GM19328 (cell line): ENCODE measurements around the gene CAMKK2.
"Not testable (repeated sequence)": the region's sequence is repeated elsewhere in the genome, so short reads cannot be mapped to it uniquely, and the experiment has no call there.

Experiments
- ATAC-seq: cut with Tn5 transposase; IDR thresholded peaks from one replicate; pipeline ENCODE4 v1.9.1; 2021; ENCODE audit warnings: mild to moderate bottlenecking, moderate library complexity; ENCODE audit not compliant: unreplicated experiment

The CAMKK2 gene

DNA sequence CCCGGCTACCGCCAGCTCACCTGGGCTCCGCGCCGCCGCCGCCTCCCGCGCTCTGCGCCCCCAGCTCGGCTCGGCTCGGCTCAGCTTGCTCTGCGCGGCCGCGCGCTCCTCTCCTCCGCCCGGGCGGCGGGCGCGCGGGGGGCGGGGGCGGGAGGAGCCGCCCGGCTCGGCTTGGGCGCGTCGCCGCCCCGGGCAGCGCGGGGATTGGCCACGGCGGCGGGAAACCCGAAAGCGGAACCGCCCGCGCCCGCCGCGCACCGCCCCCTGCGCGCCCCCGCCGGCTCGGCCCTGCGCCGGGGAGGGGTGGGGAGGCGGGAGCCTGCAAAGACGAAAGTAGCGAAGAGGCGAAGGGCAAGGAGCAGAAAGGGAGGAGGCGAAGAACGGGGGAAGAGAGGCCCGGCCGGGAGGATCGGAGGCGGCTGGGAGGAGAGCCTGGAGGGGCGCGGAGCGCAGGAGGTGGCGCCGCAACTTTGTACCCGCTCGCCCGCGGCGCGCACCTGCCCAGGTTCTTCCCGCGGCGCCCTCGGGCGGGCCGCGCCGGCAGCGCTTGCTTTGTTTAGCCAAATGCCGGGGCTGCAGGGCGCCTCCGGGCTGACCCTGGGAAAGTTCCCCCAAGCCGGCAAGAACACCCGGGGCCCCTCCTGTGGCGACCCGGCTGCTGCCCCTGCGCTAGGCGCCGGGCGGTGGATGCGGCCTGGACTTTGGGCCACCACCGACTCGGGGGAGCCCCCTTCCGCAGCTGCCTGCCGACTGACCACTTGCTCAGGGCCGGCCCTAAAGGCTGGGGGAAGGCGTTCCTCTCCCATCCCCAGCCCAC, at the start of gene CAMKK2:
Gene CAMKK2 (minus strand): TSS at position 92 of the 817 bp plus-strand sequence. CDS start 22,183 bp downstream, outside the sequence.
- peak; percentile 80 for ATAC-seq

DNA sequence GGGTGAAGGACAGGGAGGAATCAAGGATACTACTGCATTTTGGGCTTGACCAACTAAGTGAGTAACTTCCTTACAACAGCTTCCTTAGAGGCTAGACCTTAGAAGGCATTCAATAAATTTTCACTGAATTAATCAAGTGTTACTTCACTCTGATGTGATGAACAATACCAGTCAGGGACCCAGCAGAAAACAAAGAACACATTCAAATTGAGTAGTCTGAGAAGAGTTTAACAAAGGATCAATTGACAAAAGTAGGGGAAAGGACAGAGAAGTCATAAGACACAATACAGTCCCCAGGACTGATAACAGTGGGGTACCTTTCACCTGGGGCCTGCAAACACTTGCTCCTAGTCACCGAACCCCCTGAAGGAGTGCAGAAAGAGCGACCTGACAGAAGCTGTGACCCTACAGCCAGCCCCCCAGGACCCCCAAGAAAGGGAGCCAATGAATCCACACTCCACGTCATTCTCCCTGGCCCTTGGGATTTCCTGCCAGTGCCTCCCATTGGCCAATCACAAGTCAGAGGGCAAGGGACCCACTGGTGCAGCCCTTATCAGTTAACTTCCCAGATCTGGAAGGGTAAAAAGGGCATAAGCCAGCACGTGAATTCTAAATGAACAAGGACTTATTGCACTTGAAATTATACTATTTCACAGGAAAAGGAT, 48.8 kb upstream of the CAMKK2 start:
- ATAC-seq: no peak

- ATAC-seq: no peak
These were observed 48.0 kb upstream of the CAMKK2 start for GRCh38 chr12:121344506-121344905.

DNA sequence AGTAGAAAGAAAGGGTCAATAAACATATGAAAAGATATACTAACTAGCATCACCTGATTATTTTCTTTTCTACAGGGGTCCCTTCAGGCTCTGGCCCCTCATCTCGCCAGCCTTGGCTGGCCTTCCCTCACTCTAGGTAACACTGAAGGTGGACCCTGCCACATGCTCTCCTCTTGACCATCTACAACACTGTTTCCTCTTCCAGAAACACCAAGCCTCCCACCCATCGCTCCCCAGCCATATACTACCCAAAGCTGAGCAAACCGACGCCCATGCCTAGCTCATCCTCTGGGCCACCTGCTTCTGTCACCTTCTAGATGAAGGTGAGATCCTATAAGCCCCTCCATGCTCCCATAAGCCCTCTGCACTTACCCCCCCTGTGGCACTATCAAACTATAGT, 40.9 kb upstream of the CAMKK2 start:
- ATAC-seq: no peak

- ATAC-seq: no peak
These were observed 38.2 kb upstream of the CAMKK2 start for GRCh38 chr12:121334513-121335343.

DNA sequence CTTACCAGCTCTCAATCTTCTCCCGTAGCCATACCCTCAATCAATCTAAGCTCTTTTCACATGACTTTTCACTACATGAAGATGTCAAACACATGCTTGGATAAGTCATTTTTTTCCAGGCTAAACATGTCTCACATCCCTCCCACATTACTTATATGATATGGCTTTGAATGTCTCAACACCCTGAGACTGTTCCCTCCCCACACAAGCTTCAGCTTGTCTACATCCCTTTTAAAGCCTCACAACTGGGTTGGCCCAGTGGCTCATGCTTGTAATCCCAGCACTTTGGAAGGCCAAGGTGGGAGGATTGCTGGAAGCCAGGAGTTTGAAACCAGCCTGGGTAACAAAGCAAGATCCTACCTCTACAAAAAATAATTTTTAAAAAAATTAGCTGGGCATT, 37.2 kb upstream of the CAMKK2 start:
- ATAC-seq: no peak

GRCh38 chr12:121331248-121331647, 34.7 kb upstream of the CAMKK2 start:
- ATAC-seq: no peak

GRCh38 chr12:121330692-121331091, 34.2 kb upstream of the CAMKK2 start:
- ATAC-seq: no peak

DNA sequence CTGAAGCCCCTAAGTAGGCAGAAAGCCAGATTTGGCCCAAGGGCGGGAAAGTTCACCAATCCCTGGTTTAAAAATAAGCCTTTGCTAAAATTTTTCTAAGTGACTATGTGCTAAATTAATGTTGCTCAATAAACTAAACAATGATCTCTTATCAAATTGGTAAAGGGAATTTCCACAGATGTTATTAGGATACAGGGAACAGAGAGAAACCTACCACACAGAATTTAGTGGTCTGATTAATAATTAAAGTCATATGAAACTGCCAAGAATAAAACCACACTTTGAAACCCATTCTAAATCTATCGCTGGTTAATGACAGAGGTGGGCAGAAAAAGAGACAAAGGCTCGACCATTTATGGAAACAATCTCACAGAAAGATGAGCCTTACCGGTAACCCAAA, 33.7 kb upstream of the CAMKK2 start:
- ATAC-seq: no peak

DNA sequence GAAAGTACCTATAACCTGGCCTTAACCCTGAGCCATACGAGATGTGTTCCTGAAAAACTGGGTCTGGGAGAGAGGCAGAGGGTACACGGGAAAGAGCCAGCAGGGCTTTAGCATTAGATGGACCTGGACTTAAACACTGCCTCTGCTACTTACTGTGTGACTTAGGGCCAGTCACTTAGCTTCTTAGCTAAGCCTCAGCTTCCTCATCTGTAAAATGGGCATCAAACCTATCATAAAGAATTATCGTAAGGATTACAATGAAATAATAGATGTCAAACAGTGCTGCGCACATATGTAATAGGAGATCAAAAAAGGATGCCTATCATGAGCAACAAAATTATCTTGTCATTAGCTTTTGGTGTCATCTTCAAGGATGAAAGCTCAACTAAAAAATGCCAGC, 32.1 kb upstream of the CAMKK2 start:
- ATAC-seq: no peak

- ATAC-seq: no peak
These were observed 30.6 kb upstream of the CAMKK2 start for GRCh38 chr12:121326996-121327674.

- no peak for ATAC-seq
These were observed 29.4 kb upstream of the CAMKK2 start for GRCh38 chr12:121325922-121326396.

DNA sequence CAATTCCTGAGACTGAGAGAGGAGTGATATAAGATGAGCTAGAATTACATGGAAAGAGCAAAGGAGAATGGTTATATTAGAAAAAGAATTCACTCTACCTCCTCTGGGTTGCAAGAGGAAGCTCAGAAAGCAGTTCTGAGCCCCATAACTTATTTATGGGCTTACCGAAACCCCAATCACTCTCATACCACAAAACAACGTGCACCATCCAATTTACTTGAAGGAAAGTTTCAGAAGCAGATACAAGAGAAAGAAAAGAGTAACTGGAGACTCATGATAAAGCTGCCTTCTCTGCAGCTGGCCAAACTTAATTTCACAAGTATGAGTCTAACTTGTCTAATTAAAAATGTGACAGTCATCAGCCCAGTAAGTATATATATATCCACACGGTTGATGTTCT, 27.4 kb upstream of the CAMKK2 start:
- no peak for ATAC-seq

GRCh38 chr12:121318121-121318520, 21.6 kb upstream of the CAMKK2 start:
- ATAC-seq: no peak

DNA sequence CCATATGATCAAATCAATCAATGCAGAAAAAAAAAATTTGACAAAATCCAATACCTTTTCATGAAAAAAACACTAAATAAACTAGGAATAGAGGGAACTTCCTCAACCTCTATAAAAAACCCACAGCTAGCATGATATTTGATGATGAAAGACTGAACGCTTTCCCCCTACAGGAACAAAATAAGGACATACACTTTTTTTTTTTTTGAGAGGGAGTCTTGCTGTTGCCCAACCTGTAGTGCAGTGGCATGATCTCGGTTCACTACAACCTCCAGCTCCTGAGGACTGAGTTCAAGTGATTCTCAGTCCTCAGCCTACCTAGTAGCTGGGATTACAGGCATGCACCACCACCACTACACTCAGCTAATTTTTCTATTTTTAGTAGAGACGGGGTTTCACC, 17.9 kb upstream of the CAMKK2 start:
- ATAC-seq: no peak

DNA sequence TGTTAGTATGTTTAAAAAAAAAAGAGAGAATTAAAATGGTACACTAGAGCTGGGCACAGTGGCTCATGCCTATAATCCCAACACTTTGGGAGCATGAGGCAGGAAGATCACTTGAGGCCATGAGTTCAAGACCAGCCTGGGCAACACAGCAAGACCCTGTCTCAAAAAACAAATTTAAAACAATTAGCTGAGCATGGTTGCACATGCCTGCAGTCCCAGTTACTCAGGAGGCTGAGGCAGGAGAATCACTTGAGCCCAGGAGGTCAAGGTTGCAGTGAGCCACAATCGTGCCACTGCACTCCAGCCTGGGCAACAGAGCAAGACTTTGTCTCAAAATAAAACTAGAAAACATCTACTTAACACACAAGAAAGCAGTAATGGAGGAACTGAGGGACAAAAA, 13.7 kb upstream of the CAMKK2 start:
- ATAC-seq: not testable (repeated sequence)

- ATAC-seq: not testable (repeated sequence)
These were observed 10.9 kb upstream of the CAMKK2 start for GRCh38 chr12:121307397-121307796.

GRCh38 chr12:121304306-121304705, 7.8 kb upstream of the CAMKK2 start:
- ATAC-seq: no peak

DNA sequence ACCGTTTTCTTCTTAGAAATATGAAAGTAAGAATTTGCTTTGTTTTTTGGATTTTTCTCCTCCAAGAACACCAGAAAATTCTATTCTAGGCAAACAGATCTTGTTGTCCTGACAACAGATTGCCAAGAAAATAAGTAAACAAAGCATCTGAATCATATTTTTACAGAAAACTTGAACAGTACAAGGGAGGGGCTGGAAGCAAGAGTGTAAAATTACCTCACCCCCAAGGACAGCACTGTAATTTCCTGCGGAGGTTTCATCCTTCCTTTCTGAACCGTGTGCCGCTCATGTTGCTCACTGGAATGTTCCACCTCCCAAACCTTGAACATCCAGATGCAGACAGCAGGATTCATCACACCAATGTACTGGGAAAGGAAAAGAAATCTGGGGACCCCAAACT, 5.4 kb upstream of the CAMKK2 start:
- no peak for ATAC-seq

DNA sequence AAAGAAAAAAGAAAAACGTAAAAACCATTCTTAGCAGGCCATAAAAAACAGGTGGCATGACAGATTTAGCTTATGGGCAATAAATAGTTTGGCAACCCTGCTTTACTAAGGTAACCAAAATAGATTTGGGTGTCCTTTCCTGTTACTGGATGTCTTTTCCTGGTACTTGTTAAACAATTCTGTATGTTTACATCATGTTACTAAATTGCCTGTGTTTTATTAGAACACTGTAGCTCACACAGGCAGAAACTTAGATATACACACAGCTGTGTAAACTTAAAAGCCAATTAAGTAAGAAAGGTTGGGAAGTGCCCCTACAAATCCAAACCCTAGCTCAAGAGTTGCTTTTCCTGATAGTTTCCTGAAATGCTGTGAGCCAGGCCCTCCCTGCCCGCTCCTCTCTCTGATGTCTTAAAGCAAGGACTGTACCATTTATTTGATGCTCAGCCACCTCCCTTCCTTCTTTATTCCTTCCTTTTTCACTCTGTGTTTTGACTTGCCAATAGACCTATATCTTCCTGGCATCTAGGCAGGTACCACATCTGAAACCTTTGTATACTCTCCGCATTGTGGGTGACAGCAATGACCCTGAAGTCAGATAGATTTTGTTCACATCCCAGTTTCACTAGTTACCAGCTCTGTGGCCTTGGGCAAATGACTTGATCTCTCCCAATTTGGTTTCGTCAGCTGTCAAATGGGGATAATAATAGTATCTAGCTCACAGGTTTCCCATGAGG, 3.7 kb upstream of the CAMKK2 start:
- no peak for ATAC-seq
